GM12865 (cell line): ENCODE data around the gene PPFIBP1.
"Not testable (repeated sequence)": the region's sequence is repeated elsewhere in the genome, so short reads cannot be mapped to it uniquely, and the experiment has no call there.

Experiments
- DNase-seq: peaks from one replicate; pipeline ENCODE4 v3.0.0; 2010; ENCODE audit warnings: low read depth
- H3K4me3 ChIP-seq: 2 replicates; pipeline ENCODE4 v1.5.1; 2011; ENCODE audit warnings: mild to moderate bottlenecking, low read depth, low read length, control low read depth
- CTCF ChIP-seq: IDR thresholded peaks from 2 replicates; pipeline ENCODE4 v1.5.1; 2011; ENCODE audit warnings: low read length, control low read depth, low read depth, inconsistent platforms; ENCODE audit not compliant: insufficient read depth; ENCODE audit errors: missing control alignments

The PPFIBP1 gene

GRCh38 chr12:27644158-27644845, 120.3 kb downstream of the PPFIBP1 start:
- H3K4me3 ChIP-seq, result no peak overlapping the region
- no peak for TF ChIP-seq CTCF
- no peak for DNase-seq

GRCh38 chr12:27645671-27646070, 121.7 kb downstream of the PPFIBP1 start:
- no peak overlapping the region for H3K4me3 ChIP-seq
- no peak for DNase-seq

DNA sequence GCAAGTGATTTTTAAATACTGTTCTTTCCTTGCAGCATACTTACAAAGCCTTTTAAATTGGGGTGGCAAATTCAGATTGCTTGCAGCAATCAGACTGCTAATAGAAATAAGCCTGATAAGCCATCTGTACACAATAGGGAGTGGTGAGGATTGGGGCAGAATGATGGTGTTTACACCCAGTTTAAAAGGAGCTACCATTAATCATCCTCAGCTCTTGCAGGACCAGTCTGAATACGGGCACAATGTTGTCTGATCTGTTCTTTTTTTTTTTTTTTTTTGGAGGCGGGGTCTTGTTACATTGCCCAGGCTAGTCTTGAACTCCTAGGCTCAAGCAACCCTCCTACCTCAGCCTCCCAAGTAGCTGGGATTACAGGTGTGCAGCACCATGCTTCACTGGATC, 122.1 kb downstream of the PPFIBP1 start:
- no peak for DNase-seq
- no peak for TF ChIP-seq CTCF
- no peak overlapping the region for H3K4me3 ChIP-seq

More at GRCh38 chr12:27645671-27646070, 121.7 kb downstream of the PPFIBP1 start:
- TF ChIP-seq CTCF, result no peak

DNA sequence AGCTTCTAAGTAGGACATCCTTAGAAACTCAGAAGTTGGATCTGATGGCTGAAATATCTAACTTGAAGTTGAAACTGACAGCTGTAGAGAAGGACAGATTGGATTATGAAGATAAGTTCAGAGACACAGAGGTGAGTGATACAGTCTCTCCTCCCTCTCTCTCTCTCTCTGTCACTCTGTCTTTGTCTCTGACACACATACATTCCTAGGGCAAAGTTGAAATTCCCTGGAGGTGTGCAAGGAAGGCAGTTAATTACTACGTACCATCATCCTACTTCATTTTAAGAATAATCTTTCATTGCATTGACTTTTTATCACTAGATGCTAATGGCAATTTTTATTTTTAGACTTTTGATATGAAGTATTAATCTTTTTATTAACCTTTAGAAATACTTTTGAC, 126.0 kb downstream of the PPFIBP1 start:
- TF ChIP-seq CTCF, result no peak
- no peak overlapping the region for H3K4me3 ChIP-seq
- DNase-seq, result no peak

- no peak for DNase-seq
- H3K4me3 ChIP-seq, result no peak overlapping the region
- no peak for TF ChIP-seq CTCF
These were observed 127.2 kb downstream of the PPFIBP1 start for GRCh38 chr12:27651201-27651600.

DNA sequence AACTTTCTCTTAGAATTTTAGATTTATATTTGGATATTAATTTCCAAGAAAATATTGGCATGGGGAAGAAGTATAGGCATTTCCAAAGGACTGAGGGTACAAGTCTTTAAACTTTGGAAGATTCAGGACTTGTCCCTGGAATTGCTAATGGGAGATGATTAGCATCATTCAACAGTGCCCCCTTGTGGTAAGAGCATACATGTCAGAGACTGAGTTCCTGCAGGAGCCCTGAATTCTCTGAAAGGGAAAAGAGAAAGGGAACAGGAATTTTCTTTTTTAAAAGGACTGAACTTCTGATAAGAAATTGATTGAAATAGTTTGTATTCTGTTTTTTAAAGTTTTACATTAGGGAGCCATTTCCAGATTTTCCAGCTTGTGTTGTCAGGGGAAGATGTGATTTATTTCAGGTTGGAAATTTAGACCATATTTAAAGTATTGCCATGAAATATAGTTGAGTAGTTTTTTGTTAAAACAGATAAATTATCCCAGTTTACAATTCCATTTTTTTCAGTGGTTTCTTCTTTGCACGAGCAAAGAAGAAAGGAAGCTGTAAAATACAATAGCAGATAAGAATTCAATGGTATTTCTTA, 128.3 kb downstream of the PPFIBP1 start:
- DNase-seq, result peak; percentile 68
- no peak overlapping the region for H3K4me3 ChIP-seq
- TF ChIP-seq CTCF, result peak; percentile 78

DNA sequence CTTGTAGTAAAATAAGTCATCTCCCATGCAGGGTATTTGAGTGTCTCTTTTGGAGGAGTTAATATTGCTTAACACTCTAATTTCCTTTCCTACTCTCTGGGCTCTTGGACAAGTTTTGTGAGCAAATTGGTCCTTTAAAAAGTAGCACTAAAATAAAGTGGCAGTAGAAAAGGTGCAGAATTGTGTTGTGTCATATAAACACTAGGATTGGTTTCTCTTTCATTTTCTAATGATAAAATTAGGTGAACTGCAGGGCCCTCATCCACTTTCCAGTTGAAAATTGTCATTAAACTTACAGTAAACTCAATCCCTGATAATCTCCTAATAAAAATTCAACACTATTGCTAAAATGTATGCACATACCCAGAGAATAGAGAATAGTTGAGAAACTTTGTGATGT, 129.7 kb downstream of the PPFIBP1 start:
- DNase-seq, result no peak
- no peak overlapping the region for H3K4me3 ChIP-seq
- TF ChIP-seq CTCF, result no peak

- DNase-seq, H3K4me3 ChIP-seq: not testable (repeated sequence)
These were observed 131.5 kb downstream of the PPFIBP1 start for GRCh38 chr12:27655476-27655875.
